Renal cortical epithelial cell (primary cell): ENCODE measurements around the gene CRACR2B. TPM values are rescaled to one million over a fixed set of nuclear protein-coding genes. Genes with fewer than 3 reads are reported as not detected.

ENCODE experiments used
- DNase-seq: peaks from one replicate; pipeline ENCODE4 v3.0.0-alpha.2; 2011; ENCODE audit warnings: low read depth
- total RNA-seq: library from RNA; depleted of rRNA; stranded (reverse); fragments of >200 nt; gene quantifications from 2 replicates; pipeline ENCODE4 v1.2.3, GENCODE V29; 2014

The CRACR2B gene
- total RNA-seq, 1 donor from 2014 or later, result 3.7 TPM

GRCh38 chr11:810040-810567, 17.6 kb upstream of the CRACR2B start:
- no peak for DNase-seq

- no peak for DNase-seq
These were observed 16.1 kb upstream of the CRACR2B start for GRCh38 chr11:811446-812245.

GRCh38 chr11:812390-812789, 15.3 kb upstream of the CRACR2B start:
- DNase-seq, result no peak

- DNase-seq, result no peak
These were observed 14.7 kb upstream of the CRACR2B start for GRCh38 chr11:813072-813455.

GRCh38 chr11:813456-814096, 14.1 kb upstream of the CRACR2B start:
- no peak for DNase-seq

- no peak for DNase-seq
These were observed 11.9 kb upstream of the CRACR2B start for GRCh38 chr11:815675-816432.

GRCh38 chr11:816433-816779, 11.3 kb upstream of the CRACR2B start:
- DNase-seq, result no peak

- peak; percentile 79 for DNase-seq
These were observed 9.2 kb upstream of the CRACR2B start, which contains the start of gene PNPLA2 for GRCh38 chr11:818396-819128. Gene PNPLA2 (plus strand): TSS chr11:818914. CDS start chr11:819719, 805 bp downstream.

GRCh38 chr11:819129-819931, 8.4 kb upstream of the CRACR2B start:
- DNase-seq, result no peak

GRCh38 chr11:819943-820649, 7.6 kb upstream of the CRACR2B start:
- DNase-seq, result peak; percentile 82

GRCh38 chr11:820655-821511, 6.8 kb upstream of the CRACR2B start:
- peak; percentile 84 for DNase-seq

- no peak for DNase-seq
These were observed 6.0 kb upstream of the CRACR2B start for GRCh38 chr11:821512-822371.

- no peak for DNase-seq
These were observed 4.1 kb upstream of the CRACR2B start for GRCh38 chr11:823441-824291.

- no peak for DNase-seq
These were observed 3.3 kb upstream of the CRACR2B start for GRCh38 chr11:824292-824880.

- no peak for DNase-seq
These were observed 2.8 kb upstream of the CRACR2B start for GRCh38 chr11:824942-825341.

GRCh38 chr11:825366-826226, 2.1 kb upstream of the CRACR2B start:
- DNase-seq, result no peak
